ENCODE data around the gene CBLB. TPM values are rescaled to one million over a fixed set of nuclear protein-coding genes. Genes with fewer than 3 reads are reported as not detected.
"Not testable (repeated sequence)": the region's sequence is repeated elsewhere in the genome, so short reads cannot be mapped to it uniquely, and the experiment has no call there.

Gene CBLB
- total and polyA plus RNA-seq, 9 donors, result 14.8 to 133 (median 40.5) TPM

GRCh38 chr3:105730801-105731354, 137.9 kb downstream of the CBLB start:
- TF ChIP-seq POLR2A (IDR thresholded peaks at IDR 0.05), result no peak
- TF ChIP-seq, protein P1, sequence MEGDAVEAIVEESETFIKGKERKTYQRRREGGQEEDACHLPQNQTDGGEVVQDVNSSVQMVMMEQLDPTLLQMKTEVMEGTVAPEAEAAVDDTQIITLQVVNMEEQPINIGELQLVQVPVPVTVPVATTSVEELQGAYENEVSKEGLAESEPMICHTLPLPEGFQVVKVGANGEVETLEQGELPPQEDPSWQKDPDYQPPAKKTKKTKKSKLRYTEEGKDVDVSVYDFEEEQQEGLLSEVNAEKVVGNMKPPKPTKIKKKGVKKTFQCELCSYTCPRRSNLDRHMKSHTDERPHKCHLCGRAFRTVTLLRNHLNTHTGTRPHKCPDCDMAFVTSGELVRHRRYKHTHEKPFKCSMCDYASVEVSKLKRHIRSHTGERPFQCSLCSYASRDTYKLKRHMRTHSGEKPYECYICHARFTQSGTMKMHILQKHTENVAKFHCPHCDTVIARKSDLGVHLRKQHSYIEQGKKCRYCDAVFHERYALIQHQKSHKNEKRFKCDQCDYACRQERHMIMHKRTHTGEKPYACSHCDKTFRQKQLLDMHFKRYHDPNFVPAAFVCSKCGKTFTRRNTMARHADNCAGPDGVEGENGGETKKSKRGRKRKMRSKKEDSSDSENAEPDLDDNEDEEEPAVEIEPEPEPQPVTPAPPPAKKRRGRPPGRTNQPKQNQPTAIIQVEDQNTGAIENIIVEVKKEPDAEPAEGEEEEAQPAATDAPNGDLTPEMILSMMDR (IDR thresholded peaks at IDR 0.05), result no peak
- TF ChIP-seq EP300 (IDR thresholded peaks at IDR 0.05), result no peak
- H3K9me3 ChIP-seq, result no peaks in the 10 kb centered on the region
- intact Hi-C loops (cut with DNase I), result no loop called here
- no peak overlapping the region for H3K27ac ChIP-seq
- no peak for DNase-seq
- no peak overlapping the region for H3K4me3 ChIP-seq
- no peaks in the 10 kb centered on the region for H3K36me3 ChIP-seq
- H3K27me3 ChIP-seq, result no peaks in the 10 kb centered on the region
- no peaks in the 10 kb centered on the region for H3K4me1 ChIP-seq (ENCODE audit: insufficient read depth)

DNA sequence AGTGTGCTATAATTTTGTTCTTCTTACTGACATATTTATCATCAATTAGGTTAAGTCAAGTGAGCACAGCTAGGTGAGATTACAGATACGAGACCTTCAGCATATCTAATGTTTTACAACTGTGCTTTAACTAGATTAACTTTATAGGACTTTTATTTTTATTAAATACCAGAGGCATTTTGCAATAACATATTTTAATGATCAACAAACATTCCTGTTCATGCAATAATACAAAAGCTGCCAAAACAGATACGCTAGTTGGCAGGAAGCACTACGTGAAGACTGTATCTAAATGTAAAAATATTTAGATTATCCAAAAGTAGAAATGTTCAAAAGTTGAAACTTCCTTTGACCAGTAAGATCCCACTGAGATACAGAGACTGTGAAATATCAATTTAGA, 139.1 kb downstream of the CBLB start:
- intact Hi-C loops (cut with DNase I), result no loop called here
- WGBS, 3 donors, result 13 to 25% (median 17%) methylated on average over 3 of the region's 3 CpGs
- H3K4me3 ChIP-seq, result no peak overlapping the region
- no peaks in the 10 kb centered on the region for H3K27me3 ChIP-seq
- no peak for TF ChIP-seq EP300 (IDR thresholded peaks at IDR 0.05)
- no peak overlapping the region for H3K27ac ChIP-seq
- no peaks in the 10 kb centered on the region for H3K4me1 ChIP-seq (ENCODE audit: insufficient read depth)
- no peaks in the 10 kb centered on the region for H3K9me3 ChIP-seq
- H3K36me3 ChIP-seq, result no peaks in the 10 kb centered on the region
- no peak for DNase-seq

GRCh38 chr3:105728771-105729312, 140.0 kb downstream of the CBLB start:
- no peak for DNase-seq
- no peak overlapping the region for H3K27ac ChIP-seq
- WGBS, 3 donors, result 45 to 71% (median 70%) methylated on average over 3 of the region's 3 CpGs
- H3K4me1 ChIP-seq (ENCODE audit: insufficient read depth), result no peaks in the 10 kb centered on the region
- H3K9me3 ChIP-seq, result no peaks in the 10 kb centered on the region
- intact Hi-C loops (cut with DNase I), result no loop called here
- H3K36me3 ChIP-seq, result no peaks in the 10 kb centered on the region
- no peaks in the 10 kb centered on the region for H3K27me3 ChIP-seq
- TF ChIP-seq EP300 (IDR thresholded peaks at IDR 0.05), result no peak
- TF ChIP-seq, protein P1 (IDR thresholded peaks at IDR 0.05), result no peak
- no peak for TF ChIP-seq POLR2A (IDR thresholded peaks at IDR 0.05)
- no peak overlapping the region for H3K4me3 ChIP-seq

- H3K4me1 ChIP-seq (ENCODE audit: insufficient read depth); H3K36me3 ChIP-seq; H3K27me3 ChIP-seq; intact Hi-C loops (cut with DNase I); H3K9me3 ChIP-seq; DNase-seq; H3K27ac ChIP-seq; H3K4me3 ChIP-seq: not testable (repeated sequence)
- whole genome bisulfite sequencing, 3 donors, result 96 to 99% (median 99%) methylated on average over 3 of the region's 3 CpGs
These were observed 141.8 kb downstream of the CBLB start for GRCh38 chr3:105727036-105727435.

DNA sequence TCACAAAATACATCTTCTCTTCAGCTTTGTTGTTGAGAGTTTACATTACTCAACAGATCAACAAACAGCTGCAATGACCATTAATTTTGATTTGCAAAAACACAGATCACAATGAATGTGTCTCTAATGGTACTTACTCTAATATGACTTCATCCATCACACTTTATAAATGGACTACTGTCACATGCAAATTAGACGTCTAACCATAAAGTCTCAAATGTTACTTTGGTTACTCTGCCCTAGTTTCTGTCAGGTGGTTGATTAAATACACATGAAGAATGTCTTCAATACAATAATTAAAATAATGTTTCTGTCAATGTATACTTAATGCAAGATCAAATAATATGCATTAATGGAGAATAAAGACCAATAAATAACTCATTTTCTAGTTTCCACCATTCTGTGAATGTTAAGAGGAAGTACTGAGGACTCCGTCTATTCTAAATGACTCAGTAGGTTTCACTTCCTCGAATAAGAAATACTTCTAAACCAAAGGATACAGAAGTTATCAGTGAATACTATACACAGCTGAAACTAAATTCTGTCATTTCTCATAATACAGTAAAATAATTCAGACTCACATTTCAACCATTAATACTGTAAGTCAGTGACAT, 145.8 kb downstream of the CBLB start:
- H3K27ac ChIP-seq, result no peak overlapping the region
- H3K4me1 ChIP-seq (ENCODE audit: insufficient read depth), result no peaks in the 10 kb centered on the region
- H3K4me3 ChIP-seq, result no peak overlapping the region
- H3K27me3 ChIP-seq, result no peaks in the 10 kb centered on the region
- intact Hi-C loops (cut with DNase I), result no loop called here
- no peak for TF ChIP-seq EP300 (IDR thresholded peaks at IDR 0.05)
- TF ChIP-seq POLR2A (IDR thresholded peaks at IDR 0.05), result no peak
- TF ChIP-seq, protein P1 (IDR thresholded peaks at IDR 0.05), result no peak
- no peak for DNase-seq
- no peaks in the 10 kb centered on the region for H3K36me3 ChIP-seq
- WGBS, 3 donors, result 76 to 87% (median 82%) methylated on average over 3 of the region's 3 CpGs
- H3K9me3 ChIP-seq, result no peaks in the 10 kb centered on the region

Measured in ovary (tissue), 9 donors.